ENCODE data around the gene SLC1A2.

DNA sequence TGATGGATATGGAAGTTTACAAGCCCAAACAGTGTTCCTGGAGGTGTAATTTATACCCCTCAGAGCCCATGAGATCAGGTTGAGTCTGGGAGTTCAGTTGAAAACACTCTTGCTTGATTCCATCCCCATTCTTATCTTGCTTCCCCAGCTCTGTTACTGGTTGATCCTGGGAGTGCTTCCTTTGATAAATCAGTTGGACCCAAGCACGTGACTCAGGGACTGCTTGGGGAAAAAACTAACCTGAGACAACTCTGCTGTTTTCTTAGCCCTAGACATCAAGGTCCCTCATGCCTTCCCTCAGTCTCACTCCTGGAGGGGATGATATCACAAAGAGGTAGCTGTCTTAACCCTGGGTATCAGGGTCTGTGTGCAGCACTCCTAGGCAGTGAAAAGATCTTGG, 35.0 kb upstream of the SLC1A2 start:
- TF ChIP-seq, protein P1, sequence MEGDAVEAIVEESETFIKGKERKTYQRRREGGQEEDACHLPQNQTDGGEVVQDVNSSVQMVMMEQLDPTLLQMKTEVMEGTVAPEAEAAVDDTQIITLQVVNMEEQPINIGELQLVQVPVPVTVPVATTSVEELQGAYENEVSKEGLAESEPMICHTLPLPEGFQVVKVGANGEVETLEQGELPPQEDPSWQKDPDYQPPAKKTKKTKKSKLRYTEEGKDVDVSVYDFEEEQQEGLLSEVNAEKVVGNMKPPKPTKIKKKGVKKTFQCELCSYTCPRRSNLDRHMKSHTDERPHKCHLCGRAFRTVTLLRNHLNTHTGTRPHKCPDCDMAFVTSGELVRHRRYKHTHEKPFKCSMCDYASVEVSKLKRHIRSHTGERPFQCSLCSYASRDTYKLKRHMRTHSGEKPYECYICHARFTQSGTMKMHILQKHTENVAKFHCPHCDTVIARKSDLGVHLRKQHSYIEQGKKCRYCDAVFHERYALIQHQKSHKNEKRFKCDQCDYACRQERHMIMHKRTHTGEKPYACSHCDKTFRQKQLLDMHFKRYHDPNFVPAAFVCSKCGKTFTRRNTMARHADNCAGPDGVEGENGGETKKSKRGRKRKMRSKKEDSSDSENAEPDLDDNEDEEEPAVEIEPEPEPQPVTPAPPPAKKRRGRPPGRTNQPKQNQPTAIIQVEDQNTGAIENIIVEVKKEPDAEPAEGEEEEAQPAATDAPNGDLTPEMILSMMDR (IDR thresholded peaks at IDR 0.05) = no peak
- TF ChIP-seq POLR2A (IDR thresholded peaks at IDR 0.05) = no peak
